GM18907 (cell line): ENCODE measurements around the gene RHOBTB3.
"Not testable (repeated sequence)": the region's sequence is repeated elsewhere in the genome, so short reads cannot be mapped to it uniquely, and the experiment has no call there.

Experiments
- ATAC-seq: cut with Tn5 transposase; IDR thresholded peaks from one replicate; pipeline ENCODE4 v1.9.1; 2021; ENCODE audit warnings: mild to moderate bottlenecking, moderate library complexity; ENCODE audit not compliant: unreplicated experiment

Gene RHOBTB3

DNA sequence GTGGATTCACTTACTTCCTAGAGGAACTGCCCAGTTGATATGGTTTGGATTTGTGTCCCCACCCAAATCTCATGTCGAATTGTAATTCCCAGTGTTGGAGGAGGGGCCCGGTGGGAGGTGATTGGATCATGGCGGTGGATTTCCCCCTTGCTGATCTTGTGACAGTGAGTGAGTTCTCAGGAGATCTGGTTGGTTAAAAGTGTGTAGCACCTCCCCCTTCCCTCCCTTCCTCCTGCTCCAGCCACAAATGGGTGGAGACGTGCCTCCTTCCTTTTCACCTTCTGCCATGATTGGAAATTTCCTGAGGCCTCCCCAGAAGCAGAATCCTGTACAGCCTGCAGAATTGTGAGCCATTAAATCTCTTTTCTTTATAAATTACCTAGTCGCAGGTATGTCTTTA lies 17.9 kb upstream of the RHOBTB3 start:
- not testable (repeated sequence) for ATAC-seq

- ATAC-seq: no peak
Observed at GRCh38 chr5:95713960-95714710, 17.0 kb upstream of the RHOBTB3 start.

GRCh38 chr5:95715799-95716461 lies 15.2 kb upstream of the RHOBTB3 start:
- no peak for ATAC-seq

DNA sequence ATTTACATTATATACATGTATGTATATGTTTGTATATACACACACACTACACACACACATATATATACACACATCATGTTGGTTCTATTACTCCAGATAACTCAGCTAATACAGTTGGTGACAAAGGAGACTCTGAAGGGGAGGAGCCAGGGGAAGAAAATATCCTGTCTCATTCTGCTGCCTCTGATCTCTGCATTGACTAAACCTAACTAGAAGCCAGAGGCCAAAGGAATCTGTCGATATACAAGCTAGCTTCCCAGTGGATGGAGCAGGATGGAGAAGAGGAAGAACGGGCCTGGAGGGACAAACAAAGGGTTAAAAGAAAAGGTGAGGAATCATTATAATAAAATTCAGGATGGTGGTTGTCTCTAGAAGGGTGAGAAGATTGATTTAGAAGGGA lies 13.7 kb upstream of the RHOBTB3 start:
- no peak for ATAC-seq

DNA sequence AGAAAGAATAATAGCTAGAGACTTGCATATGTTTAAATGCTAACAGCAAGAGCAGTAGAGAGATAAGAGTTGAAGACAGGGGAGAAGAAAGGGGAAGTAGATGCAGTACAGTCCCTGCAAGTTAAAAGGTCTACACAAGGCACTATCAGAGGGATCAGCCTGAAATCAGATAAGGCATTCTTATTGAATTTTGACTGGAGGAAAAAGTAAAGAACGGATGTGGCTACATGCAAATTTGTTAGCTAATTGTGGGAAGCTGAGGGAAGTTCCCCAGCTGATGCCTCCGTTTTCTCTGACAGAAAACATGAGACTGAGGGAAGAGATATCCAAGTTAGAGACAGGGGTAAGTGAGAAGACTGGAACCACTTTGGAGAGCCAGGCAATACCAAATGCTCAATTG lies 12.9 kb upstream of the RHOBTB3 start:
- ATAC-seq: peak; percentile 93

GRCh38 chr5:95718738-95719137 lies 12.4 kb upstream of the RHOBTB3 start:
- ATAC-seq: no peak

DNA sequence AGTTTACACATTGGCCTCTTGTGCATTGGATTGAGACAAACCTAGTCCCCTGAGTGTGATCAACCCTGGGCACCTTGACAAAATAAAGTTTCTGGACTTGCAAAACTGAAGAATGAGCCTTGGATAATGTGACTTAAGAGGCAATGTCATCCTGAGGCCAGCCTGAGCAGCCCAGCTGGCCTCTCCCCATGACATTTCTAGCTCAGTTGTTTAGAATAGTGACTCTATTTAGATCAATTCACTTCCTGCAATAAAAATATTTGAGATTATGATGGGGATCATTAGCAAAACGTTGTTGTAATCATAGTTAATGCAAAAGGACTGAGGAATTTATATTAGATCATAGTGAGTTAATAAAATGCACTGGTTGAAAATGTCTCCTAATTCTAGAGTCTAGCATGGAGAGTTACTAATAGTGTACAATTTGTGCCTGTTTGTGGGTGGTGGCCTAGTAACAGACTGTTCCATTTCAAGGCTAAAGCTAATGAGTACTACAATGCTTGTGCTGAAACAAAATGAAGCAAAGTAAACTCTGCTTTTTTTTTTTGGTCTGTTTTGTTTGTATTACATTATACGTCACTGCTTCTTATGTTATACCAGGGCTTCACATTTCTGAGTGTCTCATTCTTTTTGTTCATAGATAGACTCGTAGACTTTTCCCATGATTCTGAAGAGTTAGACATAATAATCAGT lies 10.9 kb upstream of the RHOBTB3 start:
- ATAC-seq: no peak

DNA sequence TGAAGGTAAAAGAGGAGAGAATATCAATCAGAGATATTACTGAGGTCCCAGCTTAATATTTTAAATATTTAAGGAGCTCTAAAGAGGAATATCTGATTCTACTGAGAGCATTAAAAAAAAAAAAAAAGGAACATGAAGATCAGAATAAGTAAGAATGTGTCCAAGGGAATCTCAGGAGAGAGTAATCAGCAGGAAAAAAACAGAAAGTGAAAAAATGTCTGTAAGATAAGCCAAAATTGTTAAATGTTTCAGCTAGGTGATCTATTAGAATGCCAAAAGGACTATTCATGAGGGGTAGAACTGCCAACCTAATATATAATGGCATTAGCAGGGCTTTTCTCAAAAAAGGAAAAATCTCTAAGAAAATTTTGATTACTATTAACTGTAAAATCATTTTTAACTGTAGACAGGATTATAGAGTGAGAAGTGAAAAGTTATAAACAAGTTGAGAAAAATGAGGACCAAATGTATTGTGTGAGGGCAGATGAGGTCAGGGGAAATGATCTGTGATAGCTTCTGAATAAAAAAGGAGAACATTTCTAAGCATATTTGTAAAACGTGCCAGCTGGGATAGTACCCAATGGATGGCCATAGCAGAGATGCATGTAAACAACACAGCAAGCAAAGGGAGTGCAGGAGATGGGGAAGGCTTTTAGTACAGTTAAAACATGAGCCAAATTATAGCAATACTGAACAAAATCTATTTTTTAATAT lies 9.4 kb upstream of the RHOBTB3 start:
- ATAC-seq: no peak

- no peak for ATAC-seq
Observed at GRCh38 chr5:95723632-95724369, 7.3 kb upstream of the RHOBTB3 start.

- ATAC-seq: no peak
Observed at GRCh38 chr5:95725071-95725820, 5.9 kb upstream of the RHOBTB3 start.

- peak; percentile 42 for ATAC-seq
Observed at GRCh38 chr5:95725937-95726810, 5.0 kb upstream of the RHOBTB3 start.

GRCh38 chr5:95726811-95727763 lies 4.0 kb upstream of the RHOBTB3 start:
- no peak for ATAC-seq

DNA sequence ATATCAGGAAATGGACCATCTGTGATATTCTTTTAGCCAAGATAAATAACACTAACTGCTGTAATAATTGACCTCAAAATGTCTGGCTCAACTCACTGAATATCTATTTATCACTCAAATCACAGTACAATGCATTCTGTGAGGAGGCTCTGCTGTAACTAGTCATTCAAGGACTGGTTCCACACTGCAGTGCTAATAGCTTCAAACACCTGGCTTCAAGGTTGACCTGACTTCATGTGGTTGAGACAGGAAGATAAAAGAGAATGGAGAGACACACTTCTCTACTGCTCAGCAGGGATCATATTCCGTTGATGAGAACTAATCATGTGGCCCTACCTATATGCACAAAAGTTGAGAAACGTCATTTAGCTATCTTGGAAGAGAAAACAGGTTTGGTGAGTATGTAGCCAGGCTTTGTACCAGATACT lies 3.4 kb upstream of the RHOBTB3 start:
- ATAC-seq: peak; percentile 32

GRCh38 chr5:95728494-95729114 lies 2.5 kb upstream of the RHOBTB3 start:
- ATAC-seq: no peak

- no peak for ATAC-seq
Observed at GRCh38 chr5:95729115-95730010, 1.8 kb upstream of the RHOBTB3 start.

DNA sequence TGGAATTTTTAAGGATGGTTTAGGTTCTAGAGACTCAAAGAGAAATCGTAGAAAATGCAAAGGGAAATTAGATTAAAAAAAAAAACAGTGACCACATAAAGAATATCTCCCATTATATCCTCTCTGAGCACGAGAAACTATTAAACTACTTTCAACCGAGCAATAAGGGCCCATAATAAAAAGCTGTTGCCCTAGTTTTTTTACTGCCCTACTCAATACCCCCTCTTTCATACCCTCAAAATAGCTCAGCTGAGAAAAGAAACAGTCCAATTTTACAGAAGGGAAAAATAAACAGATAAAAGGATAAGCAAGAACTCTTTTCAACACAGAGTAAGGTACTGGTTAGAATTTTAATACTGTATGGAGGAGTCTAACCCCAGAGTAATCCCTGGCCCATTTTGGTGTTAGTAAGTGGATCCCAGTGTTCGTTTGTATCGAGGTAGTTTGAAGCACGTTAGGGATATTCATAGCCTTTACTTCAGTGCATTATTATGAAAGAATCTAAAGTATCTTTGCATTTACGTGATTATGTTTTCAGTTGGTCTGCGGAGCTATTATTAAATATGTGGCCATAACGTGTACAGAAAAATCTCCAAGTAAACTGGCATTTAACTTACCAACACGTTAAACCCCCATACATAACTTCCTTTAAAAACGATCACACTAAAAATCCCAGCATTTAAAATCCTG lies 980 bp upstream of the RHOBTB3 start:
- no peak for ATAC-seq
